NB4 (cell line): ENCODE data around the gene GALK2.

ENCODE experiments used
- MYC ChIP-seq: IDR thresholded peaks from 2 replicates; pipeline ENCODE4 v1.6.1; 2011; ENCODE audit warnings: low read depth, low read length
- POLR2A ChIP-seq: IDR thresholded peaks from 2 replicates; pipeline ENCODE4 v1.6.1; 2011; ENCODE audit warnings: mild to moderate bottlenecking; ENCODE audit not compliant: insufficient read length; ENCODE audit errors: extremely low read depth
- TF ChIP-seq, protein P1 (sequence below): IDR thresholded peaks from one replicate; pipeline ENCODE4 v1.5.1; 2012; ENCODE audit warnings: low read depth, low read length
- TF ChIP-seq, protein P2 (sequence below): IDR thresholded peaks from 2 replicates; pipeline ENCODE4 v1.6.1; 2011; ENCODE audit warnings: low read depth, low read length

DNA sequence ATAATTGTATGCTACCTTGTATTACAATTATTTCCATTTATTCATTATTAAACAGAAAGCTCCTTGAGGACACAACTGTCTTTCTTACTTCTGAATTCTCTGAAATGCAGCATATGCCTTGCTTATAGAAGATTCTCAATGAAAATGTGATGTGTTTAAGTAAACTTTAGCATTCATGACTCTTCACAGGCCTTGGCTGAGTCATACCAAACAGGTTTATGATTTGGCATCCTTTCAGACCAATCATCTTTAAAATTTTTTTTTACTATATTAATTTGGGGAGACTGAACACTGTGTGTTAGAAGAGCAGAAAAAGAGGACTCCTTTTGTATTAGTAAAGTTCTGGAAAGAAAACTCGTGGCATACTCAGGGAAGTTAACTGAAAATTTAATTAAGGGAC, 6.4 kb upstream of the GALK2 start:
- TF ChIP-seq, protein P1, sequence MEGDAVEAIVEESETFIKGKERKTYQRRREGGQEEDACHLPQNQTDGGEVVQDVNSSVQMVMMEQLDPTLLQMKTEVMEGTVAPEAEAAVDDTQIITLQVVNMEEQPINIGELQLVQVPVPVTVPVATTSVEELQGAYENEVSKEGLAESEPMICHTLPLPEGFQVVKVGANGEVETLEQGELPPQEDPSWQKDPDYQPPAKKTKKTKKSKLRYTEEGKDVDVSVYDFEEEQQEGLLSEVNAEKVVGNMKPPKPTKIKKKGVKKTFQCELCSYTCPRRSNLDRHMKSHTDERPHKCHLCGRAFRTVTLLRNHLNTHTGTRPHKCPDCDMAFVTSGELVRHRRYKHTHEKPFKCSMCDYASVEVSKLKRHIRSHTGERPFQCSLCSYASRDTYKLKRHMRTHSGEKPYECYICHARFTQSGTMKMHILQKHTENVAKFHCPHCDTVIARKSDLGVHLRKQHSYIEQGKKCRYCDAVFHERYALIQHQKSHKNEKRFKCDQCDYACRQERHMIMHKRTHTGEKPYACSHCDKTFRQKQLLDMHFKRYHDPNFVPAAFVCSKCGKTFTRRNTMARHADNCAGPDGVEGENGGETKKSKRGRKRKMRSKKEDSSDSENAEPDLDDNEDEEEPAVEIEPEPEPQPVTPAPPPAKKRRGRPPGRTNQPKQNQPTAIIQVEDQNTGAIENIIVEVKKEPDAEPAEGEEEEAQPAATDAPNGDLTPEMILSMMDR = no peak
- no peak for TF ChIP-seq POLR2A
- TF ChIP-seq, protein P2, sequence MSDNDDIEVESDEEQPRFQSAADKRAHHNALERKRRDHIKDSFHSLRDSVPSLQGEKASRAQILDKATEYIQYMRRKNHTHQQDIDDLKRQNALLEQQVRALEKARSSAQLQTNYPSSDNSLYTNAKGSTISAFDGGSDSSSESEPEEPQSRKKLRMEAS = no peak
- TF ChIP-seq MYC = no peak
